ENCODE data around the gene NHERF2. TPM values are rescaled to one million over a fixed set of nuclear protein-coding genes. Genes with fewer than 3 reads are reported as not detected.

The NHERF2 gene
- total and polyA plus RNA-seq, 11 donors: 124 to 496 (median 227) TPM

- Histone ChIP-seq H3K4me1 (peaks cover 5 to 36% (median 18%) of the 10 kb centered on the region in 12 donors), H3K27me3 (peaks cover 11 to 39% (median 30%) of the 10 kb centered on the region in 9 donors), H3K27ac (no peak overlapping the region), H3K36me3 (peaks cover 0 to 12% (median 5%) of the 10 kb centered on the region in 9 donors), H3K4me3 (peak overlapping the region in 4 of 12 donors; percentile 39 to 59 (median 50)), H3K9me3 (no peaks in the 10 kb centered on the region)
- DNase-seq (no peak), ATAC-seq (no peak)
- WGBS, 4 donors: 11 to 13% (median 12%) methylated on average over 12 to 18 of the region's 18 CpGs
- intact Hi-C loops (cut with DNase I): loop anchor here in 1 of 10 donors (10.0 kb wide), 1 partner anchor 126 kb away; no protein-coding TSS in a partner anchor
- TF ChIP-seq POLR2A (IDR thresholded peaks at IDR 0.05) (no peak), CTCF (IDR thresholded peaks at IDR 0.05) (no peak)
These were observed 35.6 kb upstream of the NHERF2 start for GRCh38 chr16:1991135-1991551.

GRCh38 chr16:1991588-1991947 lies 35.1 kb upstream of the NHERF2 start:
- DNase-seq (no peak), ATAC-seq (peak in 1 of 4 donors; percentile 4)
- intact Hi-C loops (cut with DNase I): loop anchor here in 1 of 10 donors (10.0 kb wide), 1 partner anchor 127 kb away; no protein-coding TSS in a partner anchor
- WGBS, 4 donors: 11 to 19% (median 14%) methylated on average over 21 to 22 of the region's 22 CpGs
- Histone ChIP-seq H3K36me3 (peaks cover 0 to 8% (median 1%) of the 10 kb centered on the region in 9 donors), H3K27me3 (peaks cover 11 to 39% (median 30%) of the 10 kb centered on the region in 9 donors), H3K4me3 (peak overlapping the region in 11 of 12 donors; percentile 6 to 60 (median 47)), H3K9me3 (no peaks in the 10 kb centered on the region), H3K4me1 (peaks cover 5 to 36% (median 18%) of the 10 kb centered on the region in 12 donors), H3K27ac (peak overlapping the region in 4 of 12 donors; percentile 14 to 76 (median 38))
- TF ChIP-seq CTCF (IDR thresholded peaks at IDR 0.05) (no peak), POLR2A (IDR thresholded peaks at IDR 0.05) (no peak)

GRCh38 chr16:1991948-1992703 lies 34.6 kb upstream of the NHERF2 start:
- 3 to 10% (median 6%) methylated on average over 43 to 96 of the region's 96 CpGs for WGBS, 4 donors
- H3K36me3 ChIP-seq: peaks cover 0 to 9% (median 5%) of the 10 kb centered on the region in 9 donors
- peak; percentile 70 to 94 (median 91) for ATAC-seq
- TF ChIP-seq POLR2A (IDR thresholded peaks at IDR 0.05) (no peak), CTCF (IDR thresholded peaks at IDR 0.05) (no peak)
- peaks cover 11 to 39% (median 30%) of the 10 kb centered on the region in 9 donors for H3K27me3 ChIP-seq
- intact Hi-C loops (cut with DNase I): loop anchor here in 1 of 10 donors (10.0 kb wide), 1 partner anchor 127 kb away; no protein-coding TSS in a partner anchor
- peak overlapping the region in 4 of 12 donors; percentile 14 to 76 (median 38) for H3K27ac ChIP-seq
- peaks cover 5 to 36% (median 18%) of the 10 kb centered on the region in 12 donors for H3K4me1 ChIP-seq
- no peaks in the 10 kb centered on the region for H3K9me3 ChIP-seq
- DNase-seq: peak; percentile 92 to 98 (median 97)
- peak overlapping the region in 11 of 12 donors; percentile 6 to 60 (median 47) for H3K4me3 ChIP-seq
